Neuronal stem cell (in vitro differentiated cells): ENCODE data around the gene RNF150.

Experiments
- DNase-seq: peaks from one replicate; pipeline ENCODE4 v3.0.0-alpha.2; 2013; ENCODE audit warnings: low spot score
- H2AFZ ChIP-seq: one replicate; pipeline ENCODE4 v1.6.1; 2013; ENCODE audit warnings: mild to moderate bottlenecking, low read length, inconsistent platforms
- H2AK5ac ChIP-seq: 2 replicates; pipeline ENCODE4 v1.6.1; 2013; ENCODE audit warnings: low read depth, mild to moderate bottlenecking, inconsistent platforms, low read length, moderate library complexity, mixed read lengths
- H2BK120ac ChIP-seq: 2 replicates; pipeline ENCODE4 v1.6.1; 2013; ENCODE audit warnings: low read depth, mild to moderate bottlenecking, inconsistent platforms, low read length, moderate library complexity, mixed read lengths
- H2BK12ac ChIP-seq: one replicate; pipeline ENCODE4 v1.6.1; 2013; ENCODE audit warnings: low read length, inconsistent platforms
- H2BK15ac ChIP-seq: 2 replicates; pipeline ENCODE4 v1.6.1; 2013; ENCODE audit warnings: mild to moderate bottlenecking, low read length, inconsistent platforms, mixed read lengths
- H2BK5ac ChIP-seq: one replicate; pipeline ENCODE4 v1.6.1; 2013; ENCODE audit warnings: inconsistent platforms, mild to moderate bottlenecking, low read length, moderate library complexity
- H3K14ac ChIP-seq: one replicate; pipeline ENCODE4 v1.6.1; 2013; ENCODE audit warnings: low read length, inconsistent platforms
- H3K18ac ChIP-seq: 2 replicates; pipeline ENCODE4 v1.6.1; 2013; ENCODE audit warnings: low read length, inconsistent platforms
- H3K23ac ChIP-seq: 2 replicates; pipeline ENCODE4 v1.6.1; 2013; ENCODE audit warnings: low read depth, mild to moderate bottlenecking, mixed read lengths, low read length, inconsistent platforms; ENCODE audit not compliant: poor library complexity
- H3K27ac ChIP-seq: replicated peaks from 3 replicates; pipeline ENCODE4 v1.5.1; 2013; ENCODE audit warnings: low read length, inconsistent platforms
- H3K27me3 ChIP-seq, 3 experiments: 2 replicates each; pipeline ENCODE4 v1.6.1; 2013; ENCODE audit warnings: low read length in 3 of 3, mild to moderate bottlenecking in 2 of 3, inconsistent platforms in 1 of 3, low read depth in 1 of 3, mixed read lengths in 1 of 3, moderate library complexity in 1 of 3; ENCODE audit not compliant: control insufficient read depth in 3 of 3, insufficient read depth in 3 of 3
- H3K36me3 ChIP-seq, 2 donors: replicated peaks in 1 of 2; 2 replicates each; pipeline ENCODE4 v1.6.1; 2013; ENCODE audit warnings: low read length in 2 of 2; ENCODE audit not compliant: control insufficient read depth in 2 of 2, insufficient read depth in 2 of 2
- H3K4ac ChIP-seq: 2 replicates; pipeline ENCODE4 v1.6.1; 2013; ENCODE audit warnings: inconsistent platforms, mild to moderate bottlenecking, low read length, moderate library complexity
- H3K4me1 ChIP-seq, 2 donors: 1 replicate in 1 of 2; 2 replicates in 1 of 2; pipeline ENCODE4 v1.6.1; 2013; ENCODE audit warnings: low read length in 2 of 2, low read depth in 1 of 2; ENCODE audit not compliant: control insufficient read depth in 2 of 2, insufficient read depth in 1 of 2
- H3K4me2 ChIP-seq: one replicate; pipeline ENCODE4 v1.6.1; 2013; ENCODE audit warnings: mild to moderate bottlenecking, low read length, inconsistent platforms; ENCODE audit not compliant: insufficient read depth, poor library complexity, severe bottlenecking
- H3K4me3 ChIP-seq, 2 donors: 2 replicates each; pipeline ENCODE4 v1.5.1; 2013; ENCODE audit warnings: low read length in 2 of 2, mild to moderate bottlenecking in 2 of 2, inconsistent platforms in 1 of 2, moderate library complexity in 1 of 2
- H3K79me1 ChIP-seq: one replicate; pipeline ENCODE4 v1.6.1; 2013; ENCODE audit warnings: low read depth, mild to moderate bottlenecking, inconsistent platforms, low read length, moderate library complexity
- H3K9ac ChIP-seq: one replicate; pipeline ENCODE4 v1.6.1; 2013; ENCODE audit warnings: mild to moderate bottlenecking, low read depth, low read length, inconsistent platforms; ENCODE audit not compliant: poor library complexity
- H3K9me3 ChIP-seq, 2 donors: replicated peaks in 1 of 2; 2 replicates each; pipeline versions ENCODE3 to v1.6.1; 2013; ENCODE audit warnings: low read length in 2 of 2, mild to moderate bottlenecking in 2 of 2, inconsistent platforms in 1 of 2, low read depth in 1 of 2, mixed read lengths in 1 of 2, moderate library complexity in 1 of 2; ENCODE audit not compliant: control insufficient read depth in 2 of 2, insufficient read depth in 1 of 2
- H4K8ac ChIP-seq: one replicate; pipeline ENCODE4 v1.6.1; 2013; ENCODE audit warnings: low read depth, mild to moderate bottlenecking, inconsistent platforms, low read length, moderate library complexity
- H4K91ac ChIP-seq: one replicate; pipeline ENCODE4 v1.6.1; 2013; ENCODE audit warnings: low read length, low read depth, mild to moderate bottlenecking, inconsistent platforms; ENCODE audit not compliant: poor library complexity
- WGBS, 2 donors: extraction: QIAGEN DNeasy Blood & Tissue Kit; methylation state at CpG; one replicate each; pipeline ENCODE4 v1.1.7; 2013; ENCODE audit warnings: missing lambda C conversion rate in 2 of 2, mixed read lengths in 1 of 2; ENCODE audit not compliant: insufficient read length in 2 of 2, insufficient replicate concordance in 1 of 2; ENCODE audit errors: extremely low coverage in 2 of 2; 5-methylcytosine and 5-hydroxymethylcytosine counted together

RNF150 gene

GRCh38 chr4:141120036-141120593 lies 13.2 kb downstream of the RNF150 start:
- Histone ChIP-seq H2BK12ac (no peak overlapping the region), H3K23ac (no peak overlapping the region), H2AK5ac (no peak overlapping the region), H3K9me3 (peaks cover 0 to 5% of the 10 kb centered on the region in 2 donors), H3K14ac (no peak overlapping the region), H3K4me3 (no peak overlapping the region), H3K9ac (no peak overlapping the region), H3K4me2 (no peak overlapping the region), H3K27ac (no peak overlapping the region), H2BK5ac (no peak overlapping the region), H3K18ac (no peak overlapping the region), H3K36me3 (peaks cover 0 to 8% of the 10 kb centered on the region in 2 donors), H4K8ac (no peak overlapping the region), H2BK120ac (no peak overlapping the region), H3K4ac (no peak overlapping the region), H3K4me1 (no peaks in the 10 kb centered on the region), H3K79me1 (no peaks in the 10 kb centered on the region), H2BK15ac (no peak overlapping the region), H2AFZ (no peak overlapping the region), H4K91ac (no peak overlapping the region), H3K27me3 (no peaks in the 10 kb centered on the region)
- no peak for DNase-seq
- no CpG with 5 or more reads among the region's 5 CpGs for WGBS, 2 donors

- H2BK12ac ChIP-seq: no peak overlapping the region
- H4K91ac ChIP-seq: no peak overlapping the region
- H4K8ac ChIP-seq: no peak overlapping the region
- no peak overlapping the region for H3K4me3 ChIP-seq
- no peak overlapping the region for H3K27ac ChIP-seq
- H3K14ac ChIP-seq: no peak overlapping the region
- H3K4me2 ChIP-seq: no peak overlapping the region
- no peaks in the 10 kb centered on the region for H3K27me3 ChIP-seq
- H3K36me3 ChIP-seq: peaks cover 0 to 3% of the 10 kb centered on the region in 2 donors
- H2BK5ac ChIP-seq: no peak overlapping the region
- H3K9me3 ChIP-seq: peaks cover 0 to 3% of the 10 kb centered on the region in 2 donors
- WGBS, 2 donors: no CpG with 5 or more reads among the region's 1 CpG
- no peak overlapping the region for H2BK15ac ChIP-seq
- no peak overlapping the region for H3K4ac ChIP-seq
- no peak overlapping the region for H2BK120ac ChIP-seq
- DNase-seq: no peak
- H3K9ac ChIP-seq: no peak overlapping the region
- no peak overlapping the region for H2AK5ac ChIP-seq
- no peak overlapping the region for H2AFZ ChIP-seq
- H3K79me1 ChIP-seq: no peaks in the 10 kb centered on the region
- H3K18ac ChIP-seq: no peak overlapping the region
- no peak overlapping the region for H3K23ac ChIP-seq
- no peaks in the 10 kb centered on the region for H3K4me1 ChIP-seq
These were observed 14.2 kb downstream of the RNF150 start for GRCh38 chr4:141119071-141119470.

GRCh38 chr4:141118381-141118780 lies 14.9 kb downstream of the RNF150 start:
- Histone ChIP-seq H3K4me2 (no peak overlapping the region), H3K79me1 (no peaks in the 10 kb centered on the region), H3K4me1 (no peaks in the 10 kb centered on the region), H2AFZ (no peak overlapping the region), H3K27ac (no peak overlapping the region), H3K4ac (no peak overlapping the region), H2BK15ac (no peak overlapping the region), H3K36me3 (no peaks in the 10 kb centered on the region), H2BK120ac (no peak overlapping the region), H3K18ac (no peak overlapping the region), H3K9ac (no peak overlapping the region), H2BK12ac (no peak overlapping the region), H3K9me3 (peaks cover 0 to 3% of the 10 kb centered on the region in 2 donors), H4K91ac (no peak overlapping the region), H3K14ac (no peak overlapping the region), H2AK5ac (no peak overlapping the region), H3K4me3 (no peak overlapping the region), H2BK5ac (no peak overlapping the region), H3K23ac (no peak overlapping the region), H4K8ac (no peak overlapping the region), H3K27me3 (no peaks in the 10 kb centered on the region)
- DNase-seq: no peak
- no CpG with 5 or more reads among the region's 2 CpGs for WGBS, 2 donors

- Histone ChIP-seq H3K4ac (no peak overlapping the region), H3K9me3 (peaks cover 0 to 3% of the 10 kb centered on the region in 2 donors), H3K36me3 (no peaks in the 10 kb centered on the region), H3K9ac (no peak overlapping the region), H3K4me1 (no peaks in the 10 kb centered on the region), H3K27me3 (no peaks in the 10 kb centered on the region), H2AFZ (no peak overlapping the region), H3K18ac (no peak overlapping the region), H4K91ac (no peak overlapping the region), H2BK120ac (no peak overlapping the region), H2BK12ac (no peak overlapping the region), H3K27ac (no peak overlapping the region), H4K8ac (no peak overlapping the region), H3K4me3 (no peak overlapping the region), H2BK15ac (no peak overlapping the region), H2BK5ac (no peak overlapping the region), H3K4me2 (no peak overlapping the region), H3K79me1 (no peaks in the 10 kb centered on the region), H3K23ac (no peak overlapping the region), H2AK5ac (no peak overlapping the region), H3K14ac (no peak overlapping the region)
- no peak for DNase-seq
- WGBS, 2 donors: no CpG with 5 or more reads among the region's 1 CpG
These were observed 15.3 kb downstream of the RNF150 start for GRCh38 chr4:141117935-141118334.
